ENCODE results near the gene COMT. TPM values are rescaled to one million over a fixed set of nuclear protein-coding genes. Genes with fewer than 3 reads are reported as not detected.

COMT gene
- total RNA-seq, 1 donor = 288 TPM

GRCh38 chr22:19903031-19903430 lies 38.5 kb upstream of the COMT start:
- no peaks in the 10 kb centered on the region for H3K9me3 ChIP-seq (ENCODE audit: low read depth, low read length)
- TF ChIP-seq CTCF (IDR thresholded peaks at IDR 0.05; ENCODE audit: extremely low read depth, low read depth, low read length) = no peak
- no peaks in the 10 kb centered on the region for H4K20me1 ChIP-seq (ENCODE audit: insufficient read depth, low read length)
- H2AFZ ChIP-seq (ENCODE audit: low read length) = no peak overlapping the region
- no peak overlapping the region for H3K4me3 ChIP-seq (ENCODE audit: insufficient read depth, low read length)
- H3K36me3 ChIP-seq (ENCODE audit: insufficient read depth, low read length) = no peaks in the 10 kb centered on the region
- peak; percentile 60 for DNase-seq (ENCODE audit: insufficient read length, low spot score, missing footprints)
- H3K79me2 ChIP-seq (ENCODE audit: insufficient read depth, low read length) = no peaks in the 10 kb centered on the region
- H3K4me1 ChIP-seq (ENCODE audit: insufficient read depth, low read length) = no peaks in the 10 kb centered on the region
- H3K4me2 ChIP-seq (ENCODE audit: insufficient read depth, low read length) = no peak overlapping the region
- H3K27ac ChIP-seq (ENCODE audit: low read depth, low read length) = no peak overlapping the region
- no peaks in the 10 kb centered on the region for H3K27me3 ChIP-seq (ENCODE audit: insufficient read depth, low read length)

- Histone ChIP-seq H3K4me3 (ENCODE audit: insufficient read depth, low read length) (no peak overlapping the region), H2AFZ (ENCODE audit: low read length) (no peak overlapping the region), H3K4me1 (ENCODE audit: insufficient read depth, low read length) (no peaks in the 10 kb centered on the region), H3K9me3 (ENCODE audit: low read depth, low read length) (no peaks in the 10 kb centered on the region), H4K20me1 (ENCODE audit: insufficient read depth, low read length) (no peaks in the 10 kb centered on the region), H3K36me3 (ENCODE audit: insufficient read depth, low read length) (peaks cover 5% of the 10 kb centered on the region), H3K79me2 (ENCODE audit: insufficient read depth, low read length) (no peaks in the 10 kb centered on the region), H3K27ac (ENCODE audit: low read depth, low read length) (no peak overlapping the region), H3K27me3 (ENCODE audit: insufficient read depth, low read length) (no peaks in the 10 kb centered on the region), H3K4me2 (ENCODE audit: insufficient read depth, low read length) (no peak overlapping the region)
- DNase-seq (ENCODE audit: insufficient read length, low spot score, missing footprints) = peak; percentile 17
- no peak for TF ChIP-seq CTCF (IDR thresholded peaks at IDR 0.05; ENCODE audit: extremely low read depth, low read depth, low read length)
Measured at GRCh38 chr22:19903513-19903912, 38.1 kb upstream of the COMT start.

- no peak for TF ChIP-seq CTCF (IDR thresholded peaks at IDR 0.05; ENCODE audit: extremely low read depth, low read depth, low read length)
- H4K20me1 ChIP-seq (ENCODE audit: insufficient read depth, low read length) = no peaks in the 10 kb centered on the region
- no peaks in the 10 kb centered on the region for H3K27me3 ChIP-seq (ENCODE audit: insufficient read depth, low read length)
- peaks cover 5% of the 10 kb centered on the region for H3K36me3 ChIP-seq (ENCODE audit: insufficient read depth, low read length)
- no peaks in the 10 kb centered on the region for H3K79me2 ChIP-seq (ENCODE audit: insufficient read depth, low read length)
- H3K27ac ChIP-seq (ENCODE audit: low read depth, low read length) = no peak overlapping the region
- H3K4me3 ChIP-seq (ENCODE audit: insufficient read depth, low read length) = no peak overlapping the region
- DNase-seq (ENCODE audit: insufficient read length, low spot score, missing footprints) = peak; percentile 45
- H3K4me2 ChIP-seq (ENCODE audit: insufficient read depth, low read length) = no peak overlapping the region
- no peaks in the 10 kb centered on the region for H3K4me1 ChIP-seq (ENCODE audit: insufficient read depth, low read length)
- H3K9me3 ChIP-seq (ENCODE audit: low read depth, low read length) = no peaks in the 10 kb centered on the region
- no peak overlapping the region for H2AFZ ChIP-seq (ENCODE audit: low read length)
Measured at GRCh38 chr22:19904174-19904856, 37.3 kb upstream of the COMT start.

GRCh38 chr22:19904935-19905334 lies 36.6 kb upstream of the COMT start:
- H3K36me3 ChIP-seq (ENCODE audit: insufficient read depth, low read length) = peaks cover 5% of the 10 kb centered on the region
- no peaks in the 10 kb centered on the region for H3K27me3 ChIP-seq (ENCODE audit: insufficient read depth, low read length)
- no peaks in the 10 kb centered on the region for H3K79me2 ChIP-seq (ENCODE audit: insufficient read depth, low read length)
- H3K4me3 ChIP-seq (ENCODE audit: insufficient read depth, low read length) = no peak overlapping the region
- no peak overlapping the region for H3K27ac ChIP-seq (ENCODE audit: low read depth, low read length)
- TF ChIP-seq CTCF (IDR thresholded peaks at IDR 0.05; ENCODE audit: extremely low read depth, low read depth, low read length) = no peak
- H3K4me2 ChIP-seq (ENCODE audit: insufficient read depth, low read length) = no peak overlapping the region
- no peak overlapping the region for H2AFZ ChIP-seq (ENCODE audit: low read length)
- H3K9me3 ChIP-seq (ENCODE audit: low read depth, low read length) = no peaks in the 10 kb centered on the region
- no peaks in the 10 kb centered on the region for H4K20me1 ChIP-seq (ENCODE audit: insufficient read depth, low read length)
- peak; percentile 56 for DNase-seq (ENCODE audit: insufficient read length, low spot score, missing footprints)
- H3K4me1 ChIP-seq (ENCODE audit: insufficient read depth, low read length) = no peaks in the 10 kb centered on the region

All from osteoblast (primary cell).